ENCODE data around the gene KCNJ14.

The KCNJ14 gene

DNA sequence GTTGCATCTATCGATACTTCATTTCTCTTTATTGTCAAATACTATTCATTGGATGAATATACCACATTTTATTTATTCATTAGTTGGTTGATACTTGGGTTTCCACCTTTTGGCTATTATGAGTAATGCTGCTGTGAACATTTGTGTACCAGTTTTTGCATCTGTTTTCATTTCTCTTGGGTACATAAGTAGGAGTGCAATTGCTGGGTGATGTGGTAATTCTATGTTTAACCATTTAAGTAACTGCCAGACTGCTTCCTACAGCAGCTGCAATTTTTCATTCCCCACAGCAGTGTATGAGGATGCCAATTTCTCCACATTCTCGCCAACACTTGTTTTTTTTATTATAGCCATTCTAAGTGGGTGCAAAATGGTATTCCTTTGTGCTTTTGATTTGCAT is 2.6 kb downstream of the KCNJ14 start:
- DNase-seq (ENCODE audit: low spot score) = no peak
- TF ChIP-seq, protein P1, sequence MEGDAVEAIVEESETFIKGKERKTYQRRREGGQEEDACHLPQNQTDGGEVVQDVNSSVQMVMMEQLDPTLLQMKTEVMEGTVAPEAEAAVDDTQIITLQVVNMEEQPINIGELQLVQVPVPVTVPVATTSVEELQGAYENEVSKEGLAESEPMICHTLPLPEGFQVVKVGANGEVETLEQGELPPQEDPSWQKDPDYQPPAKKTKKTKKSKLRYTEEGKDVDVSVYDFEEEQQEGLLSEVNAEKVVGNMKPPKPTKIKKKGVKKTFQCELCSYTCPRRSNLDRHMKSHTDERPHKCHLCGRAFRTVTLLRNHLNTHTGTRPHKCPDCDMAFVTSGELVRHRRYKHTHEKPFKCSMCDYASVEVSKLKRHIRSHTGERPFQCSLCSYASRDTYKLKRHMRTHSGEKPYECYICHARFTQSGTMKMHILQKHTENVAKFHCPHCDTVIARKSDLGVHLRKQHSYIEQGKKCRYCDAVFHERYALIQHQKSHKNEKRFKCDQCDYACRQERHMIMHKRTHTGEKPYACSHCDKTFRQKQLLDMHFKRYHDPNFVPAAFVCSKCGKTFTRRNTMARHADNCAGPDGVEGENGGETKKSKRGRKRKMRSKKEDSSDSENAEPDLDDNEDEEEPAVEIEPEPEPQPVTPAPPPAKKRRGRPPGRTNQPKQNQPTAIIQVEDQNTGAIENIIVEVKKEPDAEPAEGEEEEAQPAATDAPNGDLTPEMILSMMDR (IDR thresholded peaks at IDR 0.05; ENCODE audit: extremely low read depth, insufficient read depth, missing control alignments) = no peak
- in situ Hi-C loops (cut with MboI; ENCODE audit: low pct_unique_long_range_greater_than_20kb, low sequenced_read_pairs, unreplicated experiment) = no loop called here

DNA sequence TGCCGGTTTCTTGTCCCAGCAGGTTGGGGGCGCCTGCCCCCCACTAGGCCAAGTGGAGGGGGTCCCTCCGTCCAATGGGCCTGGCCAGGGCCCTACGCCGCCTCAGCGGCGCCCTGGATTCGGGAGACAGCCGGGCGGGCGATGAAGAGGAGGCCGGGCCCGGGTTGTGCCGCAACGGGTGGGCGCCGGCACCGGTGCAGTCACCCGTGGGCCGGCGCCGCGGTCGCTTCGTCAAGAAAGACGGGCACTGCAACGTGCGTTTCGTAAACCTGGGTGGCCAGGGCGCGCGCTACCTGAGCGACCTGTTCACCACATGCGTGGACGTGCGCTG is 6.2 kb downstream of the KCNJ14 start:
- in situ Hi-C loops (cut with MboI; ENCODE audit: low pct_unique_long_range_greater_than_20kb, low sequenced_read_pairs, unreplicated experiment) = no loop called here
- DNase-seq (ENCODE audit: low spot score) = no peak
- TF ChIP-seq, protein P1 (IDR thresholded peaks at IDR 0.05; ENCODE audit: extremely low read depth, insufficient read depth, missing control alignments) = no peak

DNA sequence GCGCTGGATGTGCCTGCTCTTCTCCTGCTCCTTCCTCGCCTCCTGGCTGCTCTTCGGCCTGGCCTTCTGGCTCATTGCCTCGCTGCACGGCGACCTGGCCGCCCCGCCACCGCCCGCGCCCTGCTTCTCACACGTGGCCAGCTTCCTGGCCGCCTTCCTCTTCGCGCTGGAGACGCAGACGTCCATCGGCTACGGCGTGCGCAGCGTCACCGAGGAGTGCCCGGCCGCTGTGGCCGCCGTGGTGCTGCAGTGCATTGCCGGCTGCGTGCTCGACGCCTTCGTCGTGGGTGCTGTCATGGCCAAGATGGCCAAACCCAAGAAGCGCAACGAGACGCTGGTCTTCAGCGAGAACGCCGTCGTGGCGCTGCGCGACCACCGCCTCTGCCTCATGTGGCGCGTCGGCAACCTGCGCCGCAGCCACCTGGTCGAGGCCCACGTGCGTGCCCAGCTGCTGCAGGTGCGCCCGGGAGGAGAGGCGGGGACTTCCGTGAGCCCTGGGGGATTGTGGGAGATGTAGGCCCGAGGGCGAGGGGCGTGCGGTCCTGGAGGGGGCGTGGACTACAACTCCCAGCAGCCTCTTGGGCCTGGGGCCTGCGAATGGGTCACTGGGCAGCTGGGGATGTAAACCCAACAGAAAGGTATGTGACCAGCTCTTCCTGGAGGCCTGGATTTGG is 6.7 kb downstream of the KCNJ14 start:
- in situ Hi-C loops (cut with MboI; ENCODE audit: low pct_unique_long_range_greater_than_20kb, low sequenced_read_pairs, unreplicated experiment) = no loop called here
- TF ChIP-seq, protein P1 (IDR thresholded peaks at IDR 0.05; ENCODE audit: extremely low read depth, insufficient read depth, missing control alignments) = no peak

DNA sequence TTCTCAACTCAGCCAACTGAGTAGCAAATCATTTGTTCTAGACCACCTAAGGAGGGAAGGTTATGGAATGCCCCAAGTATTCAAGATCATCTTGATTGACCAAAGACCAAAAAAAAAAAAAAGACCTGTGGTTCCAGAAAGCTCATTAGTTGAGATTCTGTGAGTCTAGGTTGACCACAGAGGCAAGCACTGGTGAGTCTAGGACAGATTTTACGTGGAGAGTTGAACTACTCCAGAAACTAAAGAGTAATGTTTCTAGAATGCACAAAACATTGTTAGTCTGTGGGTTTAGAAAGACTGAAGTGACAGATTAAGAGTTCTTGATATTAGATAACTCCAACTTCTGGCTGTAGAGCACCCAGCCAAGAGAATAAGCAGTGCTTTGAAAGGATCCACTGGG is 9.8 kb downstream of the KCNJ14 start:
- in situ Hi-C loops (cut with MboI; ENCODE audit: low pct_unique_long_range_greater_than_20kb, low sequenced_read_pairs, unreplicated experiment) = no loop called here
- no peak for DNase-seq (ENCODE audit: low spot score)
- TF ChIP-seq, protein P1 (IDR thresholded peaks at IDR 0.05; ENCODE audit: extremely low read depth, insufficient read depth, missing control alignments) = no peak

More for the DNA sequence above, 6.7 kb downstream of the KCNJ14 start:
- no peak for DNase-seq (ENCODE audit: low spot score)

DNA sequence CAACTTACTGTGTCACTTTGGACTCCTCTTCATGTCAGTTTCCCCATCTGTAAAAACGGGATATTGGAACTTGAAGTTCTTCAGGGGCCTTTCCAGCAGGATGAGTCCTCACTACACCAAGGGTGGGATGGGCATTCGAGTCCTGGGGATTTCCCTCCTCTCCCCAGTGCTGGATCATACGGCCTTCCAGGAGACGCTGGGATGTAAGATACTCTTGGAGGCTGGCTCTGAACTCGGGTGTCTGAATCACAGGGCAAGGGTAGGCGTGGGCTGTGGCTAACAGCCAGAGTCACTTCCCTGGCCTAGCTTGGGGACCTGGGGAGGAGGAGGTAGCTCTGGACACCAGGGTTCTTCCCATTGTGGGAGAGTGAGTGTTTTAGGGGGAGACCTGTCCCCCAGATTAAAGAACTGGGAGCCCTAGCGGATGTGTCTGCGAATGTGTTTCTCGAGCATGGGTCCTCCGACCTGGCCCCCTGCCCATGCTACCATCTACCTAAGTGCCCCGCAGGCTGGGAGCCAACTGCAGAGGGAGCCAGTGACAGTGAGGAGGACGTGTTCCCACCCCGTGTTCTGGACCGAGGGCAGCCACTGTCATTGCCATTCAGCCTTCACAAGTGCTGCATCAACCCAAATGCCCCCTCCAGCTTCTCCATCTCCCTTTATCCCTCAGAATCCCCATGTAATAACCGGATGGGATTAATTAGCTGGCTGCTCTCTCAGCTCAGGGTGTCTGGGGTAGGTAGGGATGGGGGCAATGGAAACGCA is 11.4 kb downstream of the KCNJ14 start:
- no peak for DNase-seq (ENCODE audit: low spot score)
- in situ Hi-C loops (cut with MboI; ENCODE audit: low pct_unique_long_range_greater_than_20kb, low sequenced_read_pairs, unreplicated experiment) = no loop called here
- TF ChIP-seq, protein P1 (IDR thresholded peaks at IDR 0.05; ENCODE audit: extremely low read depth, insufficient read depth, missing control alignments) = no peak

DNA sequence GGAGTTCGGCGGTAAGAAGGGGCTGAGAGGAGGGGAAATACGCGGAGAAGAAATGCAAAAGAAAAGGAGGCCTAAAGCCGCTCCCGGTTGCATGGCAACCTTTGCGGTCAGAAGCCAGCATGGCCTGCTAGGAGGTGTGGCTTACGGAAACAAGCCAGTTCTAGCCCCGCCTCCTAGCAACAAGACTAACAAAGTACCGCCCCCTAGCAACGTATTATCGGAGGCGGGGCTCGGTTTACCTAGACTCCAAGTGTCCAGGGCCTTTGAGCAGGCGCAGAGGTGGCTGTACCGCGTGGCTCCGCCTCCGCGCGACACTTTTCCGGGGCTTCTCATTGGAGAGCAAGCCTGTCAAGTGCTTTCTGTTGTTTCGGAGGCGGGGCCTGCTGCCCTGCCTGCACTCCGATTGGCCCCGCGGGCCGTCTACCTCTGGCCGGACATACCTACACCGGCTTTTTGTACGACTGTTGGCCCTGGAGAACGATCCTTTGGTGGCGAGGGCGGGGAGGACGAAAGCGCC is 13.5 kb downstream of the KCNJ14 start:
- TF ChIP-seq, protein P1 (IDR thresholded peaks at IDR 0.05; ENCODE audit: extremely low read depth, insufficient read depth, missing control alignments) = no peak
- peak; percentile 98 for DNase-seq (ENCODE audit: low spot score)
- in situ Hi-C loops (cut with MboI; ENCODE audit: low pct_unique_long_range_greater_than_20kb, low sequenced_read_pairs, unreplicated experiment) = no loop called here
